Mesodermal cell (in vitro differentiated cells): ENCODE data around the gene KRTAP4-2.
"Not testable (repeated sequence)": the region's sequence is repeated elsewhere in the genome, so short reads cannot be mapped to it uniquely, and the experiment has no call there.

Source experiments
- H3K27ac ChIP-seq: 2 replicates; pipeline ENCODE4 v1.7.0; 2013; ENCODE audit warnings: mild to moderate bottlenecking, low read depth, low read length, moderate library complexity; ENCODE audit not compliant: severe bottlenecking
- H3K36me3 ChIP-seq: 2 replicates; pipeline ENCODE4 v1.7.1; 2013; ENCODE audit warnings: mild to moderate bottlenecking, low read length, moderate library complexity; ENCODE audit not compliant: control insufficient read depth, insufficient read depth
- H3K4me1 ChIP-seq: one replicate; pipeline ENCODE4 v1.7.1; 2013; ENCODE audit warnings: mild to moderate bottlenecking, low read length; ENCODE audit not compliant: insufficient read depth, control insufficient read depth, poor library complexity, severe bottlenecking
- H3K4me3 ChIP-seq: 2 replicates; pipeline ENCODE4 v1.7.0; 2013; ENCODE audit warnings: low read length, control low read depth, mild to moderate bottlenecking; ENCODE audit not compliant: insufficient read depth, poor library complexity, severe bottlenecking; ENCODE audit errors: extremely low read depth
- H3K9me3 ChIP-seq: 2 replicates; pipeline ENCODE4 v1.7.1; 2013; ENCODE audit warnings: mild to moderate bottlenecking, low read length, moderate library complexity; ENCODE audit not compliant: control insufficient read depth
- WGBS, 2 experiments: methylation state at CpG; one replicate each; pipeline ENCODE4 v1.1.5; 2013; ENCODE audit warnings: missing lambda C conversion rate in 2 of 2; ENCODE audit not compliant: insufficient coverage in 2 of 2; 5-methylcytosine and 5-hydroxymethylcytosine counted together

The KRTAP4-2 gene

GRCh38 chr17:41141361-41141760 is 36.7 kb downstream of the KRTAP4-2 start:
- Histone ChIP-seq H3K36me3 (no peaks in the 10 kb centered on the region), H3K9me3 (peaks cover 6% of the 10 kb centered on the region), H3K4me3 (no peak overlapping the region), H3K4me1 (no peaks in the 10 kb centered on the region), H3K27ac (no peak overlapping the region)

GRCh38 chr17:41140360-41141131 is 37.5 kb downstream of the KRTAP4-2 start, which contains the start of gene KRTAP4-6:
Gene KRTAP4-6, minus strand, starts transcription at chr17:41140544. Its CDS starts 57 bp downstream, at chr17:41140487.
- 83 to 86% methylated on average over 3 to 5 of the region's 6 CpGs for WGBS, 2 experiments
- Histone ChIP-seq H3K4me3 (no peak within 1 kb of the TSS), H3K36me3 (no peaks in the 10 kb centered on the region), H3K9me3 (peaks cover 6% of the 10 kb centered on the region), H3K27ac (no peak within 1 kb of the TSS), H3K4me1 (no peaks in the 10 kb centered on the region)

- H3K9me3 ChIP-seq, H3K27ac ChIP-seq: not testable (repeated sequence)
- 85 to 90% methylated on average over 12 of the region's 12 CpGs for WGBS, 2 experiments
These were observed 38.2 kb downstream of the KRTAP4-2 start for GRCh38 chr17:41139865-41140264.

GRCh38 chr17:41133880-41134735 is 43.9 kb downstream of the KRTAP4-2 start:
- no peaks in the 10 kb centered on the region for H3K36me3 ChIP-seq

More at GRCh38 chr17:41139865-41140264, 38.2 kb downstream of the KRTAP4-2 start:
- not testable (repeated sequence) for H3K4me1 ChIP-seq, H3K36me3 ChIP-seq, H3K4me3 ChIP-seq

GRCh38 chr17:41131979-41132378 is 46.0 kb downstream of the KRTAP4-2 start:
- H3K27ac ChIP-seq: no peak overlapping the region
- WGBS, 2 experiments: 100% methylated on average over 2 to 3 of the region's 3 CpGs
- no peaks in the 10 kb centered on the region for H3K4me1 ChIP-seq
- H3K36me3 ChIP-seq: no peaks in the 10 kb centered on the region
- H3K4me3 ChIP-seq: no peak overlapping the region
- no peaks in the 10 kb centered on the region for H3K9me3 ChIP-seq

More at GRCh38 chr17:41133880-41134735, 43.9 kb downstream of the KRTAP4-2 start:
- H3K27ac ChIP-seq: no peak overlapping the region
- H3K4me1 ChIP-seq: no peaks in the 10 kb centered on the region
- H3K4me3 ChIP-seq: no peak overlapping the region
- 80 to 86% methylated on average over 1 of the region's 2 CpGs for WGBS, 2 experiments
- H3K9me3 ChIP-seq: no peaks in the 10 kb centered on the region
